NCI-H1092 (cell line): Measurements from ENCODE around the gene ENTPD1.
"Not testable (repeated sequence)": the region's sequence is repeated elsewhere in the genome, so short reads cannot be mapped to it uniquely, and the experiment has no call there.

Source experiments
- DNase-seq: peaks from one replicate; lab custom pipeline; 2025; lab: John Stamatoyannopoulos, UW

Gene ENTPD1

DNA sequence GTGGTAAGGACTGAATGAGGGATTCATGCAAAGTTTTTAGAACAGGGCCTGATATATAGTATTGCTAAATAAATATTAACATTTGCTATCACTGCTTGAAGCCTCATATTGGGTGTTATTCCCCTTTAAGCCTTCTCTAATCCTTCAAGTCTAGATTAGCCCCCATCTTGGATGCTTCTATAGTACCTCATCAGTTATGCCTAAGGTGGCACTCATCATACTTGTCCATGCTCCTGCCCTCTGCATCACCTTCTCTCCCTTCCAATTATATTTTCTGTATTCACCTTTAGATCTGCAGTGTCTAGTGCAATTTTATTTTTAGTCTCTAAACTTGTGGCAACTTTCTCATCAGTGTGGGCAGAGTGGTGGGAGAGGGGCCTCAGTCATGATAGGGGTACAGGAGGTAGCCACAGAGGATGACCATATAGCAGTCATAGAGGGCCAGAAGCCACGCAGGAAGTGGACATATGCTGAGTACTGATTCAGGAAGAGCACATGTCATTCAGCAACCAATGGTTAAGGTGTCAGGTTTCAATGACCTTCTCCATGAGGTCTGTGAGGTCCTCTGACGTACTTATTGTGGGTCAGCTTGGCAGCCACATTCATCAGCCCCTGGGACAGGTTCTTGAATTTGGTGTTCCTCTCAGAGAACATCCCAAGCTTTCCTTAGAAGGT is 2.5 kb downstream of the ENTPD1 start:
- no peak for DNase-seq

DNA sequence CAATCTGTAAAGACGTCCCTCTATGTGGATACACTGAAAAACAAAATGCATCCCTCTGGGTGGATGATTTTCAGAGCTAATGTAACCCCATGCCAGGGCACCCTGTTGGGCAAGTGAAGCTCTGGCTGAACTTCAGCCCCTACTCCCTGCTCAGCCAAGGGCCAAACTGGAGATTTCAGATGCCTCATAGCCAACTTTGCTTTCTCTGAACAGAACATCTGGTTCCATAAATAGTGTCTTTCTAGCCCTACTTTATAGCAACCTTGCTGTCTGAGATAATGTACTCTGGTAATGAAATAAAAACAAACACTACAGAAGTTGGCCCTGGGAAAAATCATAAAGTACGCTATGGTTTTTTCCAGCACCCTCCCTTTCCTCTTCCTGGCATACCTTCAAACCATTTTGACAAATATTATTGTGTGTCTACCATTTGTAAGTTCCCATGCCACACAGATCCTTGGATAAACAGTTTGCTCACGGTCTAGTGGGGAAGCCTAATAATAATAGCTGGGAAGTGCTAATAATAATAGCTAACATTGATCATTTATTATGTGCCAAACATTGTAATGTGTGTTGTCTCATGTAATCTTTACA is 3.4 kb downstream of the ENTPD1 start:
- no peak for DNase-seq

DNA sequence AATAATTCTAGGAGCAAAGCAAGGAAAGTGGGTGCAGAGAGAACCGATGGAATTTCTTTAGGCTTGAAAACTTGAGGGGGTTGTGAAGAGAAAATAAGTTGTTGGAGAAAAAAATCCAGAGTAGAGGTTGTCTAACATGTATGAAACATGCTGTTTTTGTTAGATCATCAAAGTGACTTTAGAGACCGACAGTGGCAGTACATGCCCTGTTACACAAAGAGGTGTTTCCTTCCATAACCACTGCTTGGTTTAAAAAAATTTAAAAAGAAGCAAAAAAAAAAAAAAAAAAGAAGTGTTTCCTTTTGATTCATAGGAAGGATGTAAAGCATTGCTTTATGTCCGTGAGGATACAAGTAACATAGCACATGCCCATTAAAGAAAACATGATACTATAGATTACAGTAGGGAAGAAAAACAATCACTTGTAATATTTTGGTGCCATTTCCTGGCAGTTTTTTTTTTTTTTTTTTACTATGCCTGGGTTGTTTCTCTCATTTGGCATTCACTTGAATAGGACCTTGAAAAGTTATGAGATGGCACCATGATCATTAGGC is 6.1 kb downstream of the ENTPD1 start:
- DNase-seq: no peak

DNA sequence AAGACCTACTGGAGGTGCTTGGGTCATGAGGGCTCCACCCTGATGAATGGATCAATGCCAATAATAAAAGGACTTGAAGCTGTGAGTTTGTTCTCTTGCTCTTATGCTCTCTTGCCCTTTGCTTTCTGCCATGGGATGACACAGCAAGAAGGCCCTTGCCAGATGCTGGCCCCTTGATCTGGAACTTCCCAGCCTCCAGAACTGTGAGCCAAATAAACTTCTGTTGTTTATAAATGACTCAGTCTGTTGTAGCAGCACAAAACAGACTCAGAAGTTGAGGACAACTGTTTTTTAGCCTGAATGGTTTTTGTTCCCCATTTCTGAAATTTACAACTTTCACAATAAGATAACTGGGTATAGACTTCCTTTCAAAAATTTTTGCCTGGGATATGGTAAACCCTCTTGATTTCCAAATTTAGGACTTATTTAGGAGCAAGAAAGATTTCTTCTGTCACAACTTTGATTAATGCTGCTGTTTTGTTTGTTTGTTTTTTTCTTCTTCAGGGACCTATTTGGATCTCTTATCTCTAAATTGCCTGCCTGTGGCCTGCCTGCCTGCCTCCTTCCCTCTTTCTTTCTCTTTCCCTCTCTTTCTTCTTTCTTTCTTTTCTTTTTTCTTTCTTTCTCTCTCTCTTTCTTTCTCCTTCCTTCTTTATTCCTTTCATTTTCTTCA is 12.1 kb downstream of the ENTPD1 start:
- DNase-seq: no peak

DNA sequence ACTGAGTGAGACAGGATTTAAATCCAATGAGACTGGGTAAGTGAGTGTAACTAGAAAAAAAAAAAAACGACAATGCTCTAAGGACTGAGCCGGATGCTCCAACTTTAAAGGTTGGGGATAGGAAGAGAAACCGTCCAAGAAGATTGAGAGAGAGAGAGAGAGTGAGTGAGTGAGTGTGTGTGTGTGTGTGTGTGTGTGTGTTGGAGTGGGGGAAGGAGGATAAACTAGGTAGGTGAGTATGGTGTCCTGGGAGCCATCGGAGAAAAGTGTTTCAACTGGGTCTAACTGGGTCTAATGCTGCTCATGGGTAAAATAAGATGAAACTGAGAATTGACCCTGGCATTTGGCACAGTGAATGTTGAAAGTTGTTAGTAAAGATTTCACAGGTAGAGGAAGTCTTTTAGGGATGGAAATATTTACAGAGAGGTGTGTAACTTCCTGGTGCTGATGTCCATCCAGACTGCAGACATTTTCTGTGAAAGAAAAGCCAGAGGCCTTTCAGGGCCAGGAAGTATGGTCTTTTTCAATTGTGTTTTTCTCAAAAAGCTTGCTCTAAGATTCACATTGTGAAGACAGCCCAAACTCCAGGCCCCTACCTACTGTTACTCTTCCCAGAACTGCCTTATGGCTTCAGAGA is 14.2 kb downstream of the ENTPD1 start:
- DNase-seq: no peak

DNA sequence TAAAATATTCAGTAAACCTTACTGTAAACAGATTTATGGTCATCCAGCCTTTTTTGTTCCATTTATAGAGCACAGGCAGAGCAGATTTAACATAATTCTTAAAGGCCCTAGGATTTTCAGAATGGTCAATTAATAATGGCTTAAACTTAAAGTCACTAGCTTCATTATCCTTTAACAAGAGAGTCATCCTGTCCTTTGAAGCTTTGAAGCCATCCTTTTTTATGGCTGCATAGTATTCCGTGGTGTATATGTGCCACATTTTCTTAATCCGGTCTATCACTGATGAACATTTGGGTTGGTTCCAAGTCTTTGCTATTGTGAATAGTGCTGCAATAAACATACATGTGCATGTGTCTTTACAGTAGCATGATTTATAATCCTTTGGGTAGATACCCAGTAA is 17.5 kb downstream of the ENTPD1 start:
- DNase-seq: not testable (repeated sequence)

- DNase-seq: not testable (repeated sequence)
Observed at GRCh38 chr10:95777638-95778037, 21.7 kb downstream of the ENTPD1 start.

- no peak for DNase-seq
Observed at GRCh38 chr10:95782318-95782717, 26.4 kb downstream of the ENTPD1 start.

- no peak for DNase-seq
Observed at GRCh38 chr10:95783741-95784140, 27.8 kb downstream of the ENTPD1 start.

DNA sequence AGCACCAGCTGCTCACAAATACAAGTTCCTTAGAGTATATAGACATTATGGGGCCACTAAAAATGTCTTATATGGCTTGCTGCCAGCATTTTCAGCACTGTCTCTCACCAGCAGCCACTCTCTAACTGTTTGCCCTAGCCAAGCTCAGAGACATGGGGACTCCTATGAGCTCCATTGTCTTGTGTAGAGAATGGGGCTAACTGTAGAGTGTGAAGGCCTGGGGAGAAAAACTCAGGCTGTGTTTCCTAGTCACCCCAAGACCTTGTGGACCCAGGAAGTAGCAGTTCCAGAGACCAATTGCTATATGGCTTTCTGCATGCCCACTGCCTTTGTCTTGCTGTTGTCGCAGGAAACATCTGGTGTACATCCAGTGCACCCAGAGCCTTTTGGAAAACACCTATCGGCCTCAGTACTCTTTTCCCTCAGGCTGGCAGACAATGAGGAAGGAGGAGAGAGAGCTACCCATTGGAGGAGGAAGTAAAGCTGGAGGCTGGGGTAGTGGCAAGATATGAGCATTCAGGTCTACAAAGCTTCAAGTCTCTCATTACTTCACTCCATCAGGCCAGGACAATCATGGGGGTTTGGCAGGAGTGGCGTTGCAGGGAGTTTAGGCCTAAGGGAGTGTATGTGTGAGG is 28.4 kb downstream of the ENTPD1 start:
- no peak for DNase-seq

DNA sequence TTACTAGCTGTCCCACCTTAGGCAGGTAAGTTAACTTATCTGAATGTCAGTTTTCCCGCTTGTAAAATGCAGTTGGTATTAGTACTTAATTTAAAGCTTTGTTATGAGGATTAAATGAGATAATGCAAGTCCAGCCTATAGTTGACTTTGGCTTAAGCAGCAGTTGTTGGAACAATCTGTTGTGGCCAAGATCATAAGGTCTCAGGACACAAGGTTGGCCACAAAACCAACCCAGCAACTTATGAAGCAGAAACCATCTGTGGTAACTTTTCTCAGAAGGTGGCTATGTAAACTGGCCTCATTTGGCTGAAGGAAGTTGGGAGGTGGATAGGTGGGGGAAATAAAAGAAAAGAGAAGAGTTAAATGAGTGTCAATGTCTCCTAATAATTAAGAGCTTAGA is 29.4 kb downstream of the ENTPD1 start:
- no peak for DNase-seq

DNA sequence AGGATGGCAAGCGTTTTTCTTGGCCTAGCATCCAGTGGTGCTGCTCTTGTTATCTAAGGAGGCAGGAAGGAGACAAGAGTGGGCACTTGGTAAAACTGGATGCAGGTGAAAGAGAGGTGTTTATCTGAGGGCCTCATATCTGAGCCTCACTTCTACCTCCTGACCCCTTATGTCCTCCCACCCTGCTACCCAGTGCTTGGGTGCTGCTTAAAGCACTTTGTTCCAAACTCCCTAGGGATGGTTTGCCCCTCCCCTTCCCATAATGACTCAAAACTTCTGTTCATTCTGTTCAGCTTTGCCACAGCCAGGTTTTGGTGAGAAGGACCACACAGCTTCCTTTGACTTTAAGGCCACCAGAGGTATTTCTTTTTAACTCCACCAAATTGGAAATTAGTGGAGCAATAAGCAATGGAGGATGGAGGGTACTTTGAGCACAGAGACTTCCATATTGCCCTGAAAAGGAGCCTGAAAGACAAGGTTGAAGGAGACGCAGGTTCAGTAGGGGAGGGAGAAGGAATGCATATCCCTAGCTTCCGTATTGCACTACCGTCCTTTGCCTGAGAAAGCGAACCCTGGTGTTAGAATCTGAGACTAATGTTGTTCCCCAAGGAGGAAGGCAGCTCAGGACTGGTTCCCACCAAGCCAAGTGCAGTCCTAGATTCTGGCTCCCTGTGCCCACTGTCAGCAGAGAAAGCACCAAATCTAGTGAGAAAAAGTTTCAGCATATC is 30.1 kb downstream of the ENTPD1 start:
- DNase-seq: no peak

- DNase-seq: no peak
Observed at GRCh38 chr10:95787447-95787846, 31.5 kb downstream of the ENTPD1 start.

- no peak for DNase-seq
Observed at GRCh38 chr10:95788830-95789229, 32.9 kb downstream of the ENTPD1 start.

- no peak for DNase-seq
Observed at GRCh38 chr10:95789902-95790301, 33.9 kb downstream of the ENTPD1 start.

- DNase-seq: no peak
Observed at GRCh38 chr10:95790982-95791381, 35.0 kb downstream of the ENTPD1 start.

DNA sequence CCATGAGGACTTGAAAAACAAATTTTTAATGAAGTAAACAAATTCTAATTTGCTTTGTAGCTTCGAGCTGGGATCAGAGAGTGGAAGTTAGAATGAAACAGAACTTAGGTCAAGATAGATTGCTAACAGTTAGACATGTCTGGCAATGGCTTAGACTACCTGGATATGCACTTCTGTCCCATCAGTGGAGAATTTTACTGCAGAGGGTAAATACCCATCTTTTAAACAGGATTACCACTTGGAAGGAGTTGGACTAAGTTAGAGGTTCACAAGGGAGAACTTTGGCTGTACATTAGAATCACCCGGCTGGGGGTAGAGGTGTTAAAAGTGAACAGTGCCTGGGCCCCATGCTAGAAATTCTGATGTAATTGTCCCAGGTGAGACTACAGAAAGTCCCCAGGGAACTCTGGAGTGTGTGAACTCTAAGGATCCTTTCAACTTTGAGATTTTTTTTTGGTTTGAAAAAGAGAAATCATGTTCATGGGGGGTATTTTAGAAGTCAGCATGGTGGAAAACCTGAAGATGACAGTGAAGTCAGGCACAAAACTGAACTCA is 35.5 kb downstream of the ENTPD1 start:
- no peak for DNase-seq

DNA sequence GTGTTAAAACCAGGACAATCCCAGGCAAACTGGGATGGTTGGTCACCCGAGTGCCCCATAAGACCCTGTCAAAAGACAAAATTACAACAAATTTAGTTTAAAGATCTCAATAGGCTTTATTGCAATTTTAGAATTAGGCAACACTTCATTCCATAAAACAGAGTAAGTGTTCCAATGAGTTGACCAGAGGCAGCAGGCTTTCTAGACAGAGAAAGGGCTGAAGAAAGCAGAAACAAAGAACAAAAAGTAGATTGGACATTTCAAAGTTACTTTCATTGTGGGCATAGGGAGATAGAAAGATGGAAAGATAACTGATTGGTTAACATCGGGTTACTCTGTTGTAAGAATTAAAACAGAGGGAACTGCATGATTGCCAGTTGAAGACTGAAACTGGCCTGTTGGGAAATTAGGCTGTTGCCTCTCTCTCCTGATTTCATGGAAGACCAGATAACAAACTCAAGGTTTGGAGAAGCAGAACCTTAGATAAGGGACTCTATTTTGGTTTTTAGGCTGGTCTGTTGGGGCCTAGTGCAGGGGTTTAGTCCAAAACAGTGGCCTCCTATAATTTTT is 36.3 kb downstream of the ENTPD1 start:
- DNase-seq: no peak

- DNase-seq: no peak
Observed at GRCh38 chr10:95792874-95793285, 36.9 kb downstream of the ENTPD1 start.

DNA sequence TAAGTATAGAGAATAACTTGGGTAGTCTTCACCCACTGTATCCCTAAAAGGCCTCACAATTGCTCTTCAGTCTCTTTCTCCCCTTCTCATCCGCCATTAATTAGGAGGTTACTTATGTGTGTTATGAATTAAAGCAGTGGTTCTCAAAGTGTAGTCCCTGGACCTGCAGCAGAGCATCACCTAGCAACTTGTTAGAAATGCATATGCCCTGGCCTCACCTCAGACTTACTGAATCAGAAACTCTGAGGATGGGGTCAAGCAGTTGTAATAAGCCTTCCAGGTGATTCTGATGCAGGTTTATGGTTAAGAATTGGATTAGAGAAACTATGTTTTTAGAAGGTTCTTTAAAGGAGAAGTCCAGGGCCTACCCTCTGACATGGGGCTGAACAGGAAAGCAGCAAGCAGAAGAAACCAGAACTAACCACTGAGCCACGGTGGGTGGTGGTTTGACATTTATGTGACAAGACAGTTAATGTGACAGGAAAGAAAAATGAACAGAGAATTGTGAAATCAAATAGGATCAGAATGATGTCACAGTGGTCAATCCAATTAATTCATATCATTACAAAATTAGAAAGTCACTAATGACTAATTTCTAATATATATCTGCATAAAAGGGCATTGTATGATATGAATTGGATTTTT is 37.6 kb downstream of the ENTPD1 start:
- DNase-seq: no peak
